Stimulated activated CD4-positive, alpha-beta T cell treated with anti-CD3 and anti-CD28 coated beads, Interleukin-15, amount 100 ng/mL, for 48 hours (primary cell): ENCODE results near the gene PAPOLB.

Experiments
- DNase-seq, 2 donors: peaks; one replicate each; pipeline ENCODE4 v3.0.0-alpha.2; 2020; ENCODE audit warnings: low read depth in 2 of 2

Gene PAPOLB

DNA sequence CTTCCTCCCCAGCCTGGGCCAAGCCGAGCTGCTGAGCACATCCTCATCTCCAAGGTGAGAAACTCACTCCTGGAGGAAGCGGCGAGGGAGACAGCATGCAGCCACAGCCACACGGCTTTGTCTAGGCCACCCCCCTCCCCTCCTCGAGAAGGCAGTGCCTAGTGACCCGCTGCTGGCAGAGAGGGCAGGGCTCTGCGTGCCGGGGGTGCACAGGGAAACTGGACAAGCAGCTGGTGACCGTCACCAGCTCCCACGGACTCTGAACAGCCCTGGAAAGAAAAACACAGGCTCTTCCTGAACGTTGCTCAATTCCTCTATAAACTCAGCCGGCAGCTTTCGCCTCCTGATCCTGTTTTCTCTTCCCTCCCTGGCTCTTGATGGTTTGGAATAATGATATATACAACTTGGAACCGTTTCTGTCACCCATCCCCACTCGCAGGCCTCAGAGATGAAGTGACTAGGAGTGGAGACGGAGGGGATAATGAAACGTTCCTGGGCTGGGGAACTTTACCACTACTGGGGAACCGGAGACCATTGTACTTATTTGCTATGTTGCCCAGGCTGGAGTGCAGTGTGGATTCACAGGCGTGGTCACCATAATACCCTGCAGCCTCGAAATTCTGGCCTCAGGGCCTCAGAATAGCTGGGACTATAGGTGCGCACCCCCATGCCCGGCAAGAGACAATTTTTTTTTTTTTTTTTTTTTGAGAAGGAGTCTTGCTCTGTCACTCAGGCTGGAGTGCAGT, 19.3 kb downstream of the PAPOLB start:
- no peak for DNase-seq

- no peak for DNase-seq
Observed at GRCh38 chr7:4841836-4842235, 20.0 kb downstream of the PAPOLB start.

DNA sequence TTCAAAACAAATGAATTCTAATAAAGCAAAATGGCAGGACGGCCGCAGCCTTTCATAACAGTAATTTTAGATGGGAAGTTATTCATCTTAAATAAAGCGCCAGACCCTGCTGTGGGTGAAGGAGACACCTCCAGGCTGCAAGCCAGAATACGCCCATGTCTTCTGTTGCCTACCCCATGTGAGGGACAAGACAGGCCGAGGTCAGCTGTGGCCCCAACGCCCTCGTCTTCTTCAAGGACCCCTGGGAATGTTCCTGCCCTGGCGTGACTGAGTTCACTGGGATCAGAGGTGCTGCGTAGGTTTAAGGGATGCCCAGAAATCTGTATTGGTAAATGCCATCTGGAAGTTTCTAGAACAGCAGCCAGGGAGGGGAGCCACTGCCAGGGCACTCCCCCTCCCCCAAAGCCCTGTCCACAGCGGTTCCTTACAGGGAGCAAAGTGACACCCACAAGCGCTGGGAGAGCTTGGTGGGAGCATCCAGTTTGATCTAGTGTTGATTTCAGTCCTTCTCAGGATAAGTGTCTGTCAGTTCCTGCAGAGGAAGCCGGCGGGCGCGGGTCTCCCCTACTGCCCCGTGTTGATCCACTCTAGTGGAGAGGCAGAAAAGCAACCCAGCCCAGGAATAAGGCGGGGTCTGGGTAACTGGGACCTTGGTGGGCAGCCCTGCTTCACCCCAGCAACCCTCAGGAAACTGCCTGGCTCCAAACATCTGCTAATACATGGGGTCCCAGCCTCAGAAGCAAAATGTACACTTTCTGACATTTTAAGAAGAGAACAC, 20.6 kb downstream of the PAPOLB start:
- no peak for DNase-seq

DNA sequence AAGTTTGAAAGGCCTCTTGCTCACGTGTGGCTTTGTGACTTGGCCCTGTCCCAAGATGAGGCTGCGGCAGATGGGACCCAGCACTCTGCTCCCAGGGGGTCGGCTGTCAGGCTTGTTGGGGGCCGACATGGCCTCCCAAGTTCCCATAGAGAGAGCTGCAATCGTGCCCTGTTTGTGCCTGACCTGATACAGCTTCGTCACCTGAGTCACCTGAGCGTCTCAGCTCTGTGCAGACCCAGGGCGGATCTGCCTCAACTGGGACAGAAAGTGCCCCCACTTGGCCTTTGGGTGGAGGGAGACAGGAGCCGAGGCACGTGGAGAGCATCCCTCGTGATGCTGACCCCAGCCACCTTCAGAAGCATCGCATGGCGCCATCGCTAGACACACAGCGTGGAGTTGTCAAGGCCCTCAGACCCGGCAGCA, 21.7 kb downstream of the PAPOLB start:
- DNase-seq = no peak

GRCh38 chr7:4838626-4839334, 23.1 kb downstream of the PAPOLB start:
- DNase-seq = no peak

DNA sequence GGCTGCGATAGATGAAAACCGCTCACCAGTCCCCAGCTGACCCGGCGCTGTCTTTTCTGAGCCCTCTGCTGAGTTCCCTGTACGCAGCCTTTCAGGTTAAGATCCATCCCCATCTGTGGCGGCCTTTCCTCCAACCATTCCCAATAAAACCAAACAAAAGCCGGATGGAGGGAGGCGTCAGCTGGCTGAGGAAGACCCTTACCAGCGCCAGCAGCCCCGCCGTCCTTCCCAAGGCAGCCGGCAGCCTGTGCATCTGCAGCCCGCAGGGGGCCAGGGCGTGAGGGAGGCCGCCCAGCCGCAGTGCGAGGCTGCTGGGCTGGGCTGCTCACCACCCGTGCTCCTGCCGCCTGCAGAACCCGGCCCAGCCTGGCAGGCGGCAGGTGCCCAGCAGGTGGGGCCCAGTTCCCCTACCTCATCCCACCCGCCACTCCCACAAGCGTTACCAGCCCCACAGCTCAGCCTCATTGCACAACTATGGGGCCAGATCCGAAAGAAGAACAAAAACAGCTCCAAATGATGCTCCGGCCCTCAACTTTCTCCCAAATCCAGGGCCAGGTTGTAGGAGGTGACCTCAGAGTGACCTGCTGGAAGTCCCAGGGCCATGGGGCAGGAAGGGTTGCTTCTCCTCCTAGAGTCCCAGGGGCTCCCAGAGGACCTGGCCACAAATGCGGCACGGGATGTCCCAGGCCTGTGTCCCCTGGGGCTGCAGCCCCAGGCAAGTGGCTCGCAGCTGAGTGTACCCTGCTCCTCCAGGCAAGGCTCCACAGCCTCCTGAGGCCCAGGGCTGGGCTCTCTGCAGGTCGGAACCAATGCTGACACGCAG, 23.8 kb downstream of the PAPOLB start:
- no peak for DNase-seq

- DNase-seq = no peak
Observed at GRCh38 chr7:4837041-4837802, 24.6 kb downstream of the PAPOLB start.

DNA sequence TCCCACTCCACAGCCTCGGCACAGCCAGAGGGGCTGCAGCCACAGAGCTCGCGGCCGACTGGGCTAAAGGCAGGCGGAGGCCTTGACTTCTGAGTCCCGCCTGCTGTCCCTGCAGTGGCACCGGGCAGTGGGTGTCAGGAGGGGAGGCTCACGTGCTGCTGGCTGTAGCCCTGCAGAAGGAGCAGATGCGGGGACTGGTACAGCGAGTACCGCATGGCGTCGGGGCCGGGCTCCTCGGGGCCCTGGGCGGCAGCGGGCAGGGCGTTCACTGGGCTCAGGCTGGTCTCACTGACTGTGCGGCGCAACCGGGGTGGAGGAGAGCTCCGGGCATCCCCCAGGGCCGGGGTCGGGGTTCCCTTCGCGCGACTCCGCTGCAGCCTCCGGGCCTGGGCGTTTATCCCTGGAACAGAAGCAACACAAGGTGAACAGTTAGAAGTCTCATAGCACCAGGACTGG, 25.6 kb downstream of the PAPOLB start:
- no peak for DNase-seq

DNA sequence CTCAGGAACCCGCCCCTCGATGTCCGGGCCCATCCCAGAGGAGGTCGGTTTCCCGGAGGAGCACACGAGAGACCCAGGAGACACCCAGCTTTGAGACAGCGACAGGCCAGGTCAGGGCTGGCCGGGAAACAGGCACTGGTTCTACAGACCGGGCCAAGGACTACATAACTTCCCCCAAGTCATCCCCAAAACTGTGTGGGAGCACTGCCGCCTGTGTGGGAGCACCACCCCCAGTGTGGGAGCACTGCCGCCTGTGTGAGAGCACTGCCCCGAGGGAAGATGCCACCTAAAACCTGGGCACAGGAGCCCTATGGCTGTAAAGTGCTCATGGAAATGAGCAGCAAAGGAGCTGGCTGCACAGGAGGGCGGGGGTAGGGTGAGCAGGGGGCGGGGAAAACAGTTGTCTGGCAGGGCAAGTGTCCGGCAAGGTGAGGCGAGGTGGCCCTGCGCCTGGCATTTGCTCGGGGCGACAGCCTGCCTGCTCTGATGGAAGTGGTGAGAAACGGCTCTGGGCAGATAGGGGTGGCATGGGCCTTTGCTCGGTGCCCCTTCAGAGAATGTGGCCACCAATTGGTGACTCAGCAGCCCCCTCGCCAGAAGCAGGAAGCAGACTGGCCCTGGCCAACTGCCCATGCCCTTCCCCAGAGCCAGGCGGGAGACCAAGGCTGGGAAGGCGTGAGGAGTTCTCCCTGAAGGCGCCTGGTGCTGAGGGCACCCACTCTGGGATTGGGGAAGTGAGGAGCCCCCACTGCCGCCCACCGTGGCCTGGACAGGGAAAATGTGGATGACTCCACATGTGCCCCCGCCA, 26.2 kb downstream of the PAPOLB start:
- no peak for DNase-seq

DNA sequence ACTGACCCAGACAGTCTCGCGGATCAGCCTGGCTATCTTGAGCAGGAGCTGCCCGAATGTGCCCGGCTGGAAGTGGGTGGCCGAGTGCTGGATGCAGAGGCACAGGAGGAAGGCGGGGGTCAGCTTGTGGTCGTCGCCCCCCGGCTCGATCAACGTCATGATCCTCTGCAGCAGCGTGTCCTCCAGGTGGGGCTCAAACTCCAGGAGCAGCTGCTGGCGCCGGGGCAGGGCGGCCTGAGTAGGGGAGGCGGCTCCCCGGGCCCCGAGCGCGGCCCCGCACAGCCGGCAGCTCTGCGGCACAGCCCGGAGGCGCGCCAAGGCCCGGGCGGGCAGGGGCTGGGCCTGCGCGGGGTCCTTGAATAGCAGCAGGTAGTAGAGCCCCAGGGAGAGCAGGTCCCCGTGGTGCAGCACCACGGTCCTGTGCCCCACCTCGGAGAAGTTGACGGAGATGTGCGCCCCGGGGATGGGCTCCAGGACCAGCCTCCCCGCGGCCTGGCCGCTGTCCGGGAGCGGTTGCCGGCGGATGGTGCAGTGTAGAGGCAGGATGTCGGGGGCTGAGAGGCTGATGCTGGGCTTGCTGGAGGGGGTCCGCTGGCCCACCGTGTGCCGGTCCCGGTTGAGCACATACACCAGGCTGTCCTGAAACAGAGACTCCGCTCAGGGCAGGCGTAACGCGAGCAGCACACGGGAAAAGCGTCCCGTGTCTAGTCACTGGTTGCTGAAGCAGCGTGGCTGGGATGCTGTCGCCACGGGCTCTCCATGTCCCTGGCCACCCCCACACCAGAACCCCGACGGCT, 27.0 kb downstream of the PAPOLB start:
- DNase-seq = no peak

GRCh38 chr7:4833691-4834600, 27.9 kb downstream of the PAPOLB start:
- DNase-seq = no peak

DNA sequence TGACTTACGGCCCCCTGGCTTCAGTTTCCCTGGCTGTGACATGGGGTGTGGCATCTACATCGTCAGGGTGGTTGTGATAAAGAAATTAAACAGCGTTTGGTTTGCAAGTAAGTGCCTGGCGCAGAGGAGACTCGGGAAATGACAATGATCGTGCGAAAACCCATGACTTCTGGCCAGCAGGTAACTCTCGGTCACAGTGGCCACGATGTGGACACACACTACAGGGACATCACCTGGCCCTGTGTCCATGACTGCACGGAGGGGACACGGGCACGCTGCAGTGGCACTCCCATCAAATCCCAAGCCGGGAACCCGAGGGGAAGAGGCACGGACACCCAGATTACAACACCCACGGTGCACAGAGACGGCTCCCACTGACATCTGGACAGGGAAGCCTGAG, 28.7 kb downstream of the PAPOLB start:
- DNase-seq = no peak

DNA sequence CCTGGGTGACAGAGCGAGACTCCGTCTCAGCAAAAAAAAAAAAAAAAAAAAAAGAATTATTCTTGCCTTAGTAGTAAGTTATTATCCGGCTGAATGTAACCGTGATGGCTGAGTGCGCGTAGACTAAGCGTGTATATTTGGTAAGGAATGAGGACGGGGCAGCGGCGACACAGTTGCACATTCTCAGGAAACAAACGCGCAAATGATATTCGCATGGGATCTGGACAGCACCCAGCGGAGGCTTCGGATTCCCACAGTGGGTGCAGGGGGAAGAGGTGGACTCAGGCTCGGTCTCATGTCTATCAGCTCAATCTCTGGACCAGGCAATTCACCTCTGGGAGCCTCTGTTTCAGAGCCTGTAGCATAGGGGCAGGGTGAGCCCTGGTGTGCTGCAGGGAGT, 29.1 kb downstream of the PAPOLB start:
- DNase-seq = no peak

GRCh38 chr7:4831723-4832495, 29.9 kb downstream of the PAPOLB start:
- DNase-seq = no peak

DNA sequence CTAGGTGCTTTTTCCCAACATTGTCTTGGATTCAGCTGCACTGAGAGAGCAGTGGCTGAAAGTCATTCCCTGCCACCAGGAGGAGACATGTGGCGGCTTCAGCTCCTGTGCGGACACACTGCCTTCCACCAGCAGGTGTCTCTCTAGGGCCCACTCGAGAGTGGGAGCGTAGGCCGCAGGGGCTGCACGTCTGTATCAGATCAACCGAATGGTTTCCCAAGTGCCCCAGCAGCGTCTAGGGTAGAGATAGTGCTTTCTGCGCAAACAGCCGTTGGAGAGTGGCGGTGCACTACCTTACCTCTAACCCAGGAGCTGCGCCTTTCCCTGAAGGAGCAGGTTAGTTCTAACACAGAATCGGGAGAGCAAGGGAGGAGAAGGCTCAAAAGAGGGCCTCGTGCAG, 31.7 kb downstream of the PAPOLB start:
- DNase-seq = peak; percentile 41 to 55

DNA sequence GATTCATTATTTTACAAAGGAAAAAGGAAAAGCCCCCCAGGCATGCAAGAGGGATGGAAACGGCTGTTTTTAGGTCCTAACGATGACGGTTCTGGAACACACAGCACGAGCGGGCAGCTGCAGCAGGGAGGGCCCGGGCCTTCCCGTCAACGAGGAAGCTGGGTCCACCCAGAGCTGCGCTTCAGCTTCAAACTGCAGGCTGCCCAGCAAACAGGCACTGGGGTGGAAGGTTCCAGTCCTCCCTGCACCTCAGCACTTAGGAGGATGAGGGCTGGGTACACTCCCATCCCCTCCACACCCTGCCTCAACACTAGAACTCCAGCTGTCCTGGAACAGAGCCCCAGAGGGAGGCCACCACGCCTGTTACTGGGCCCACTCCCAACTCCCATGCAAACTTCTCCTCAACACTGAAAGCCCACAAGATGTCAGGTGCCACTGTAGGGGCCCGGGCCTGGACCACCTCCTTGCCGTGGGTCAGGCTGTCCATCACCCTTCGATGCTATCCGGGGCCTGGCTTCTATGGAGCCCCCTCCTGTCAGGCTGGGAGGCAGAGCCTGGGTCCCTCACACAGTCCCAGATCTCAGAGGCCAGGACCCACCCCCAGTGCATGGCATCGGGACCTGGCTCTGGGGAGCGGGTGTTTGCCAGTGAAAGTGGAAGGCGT, 33.0 kb downstream of the PAPOLB start:
- no peak for DNase-seq

- no peak for DNase-seq
Observed at GRCh38 chr7:4825081-4825480, 36.7 kb downstream of the PAPOLB start.
